ENCODE results near the gene LRRC18. TPM values are rescaled to one million over a fixed set of nuclear protein-coding genes. Genes with fewer than 3 reads are reported as not detected.

Gene LRRC18
- total RNA-seq, 4 donors from 2014 or later: not detected

- 96% methylated on average over 8 of the region's 10 CpGs; no CpG with 5 or more reads in 1 of the 2 donors for WGBS, 2 donors (ENCODE audit: low coverage in 1 of 2)
- no peak overlapping the region for H3K27ac ChIP-seq
- H3K9me3 ChIP-seq: peaks cover 0 to 5% (median 0%) of the 10 kb centered on the region in 3 donors
- H3K4me1 ChIP-seq: peaks cover 0 to 16% (median 0%) of the 10 kb centered on the region in 3 donors
- no peak overlapping the region for H3K4me3 ChIP-seq
- ATAC-seq: no peak
- H3K36me3 ChIP-seq: no peaks in the 10 kb centered on the region
- H3K27me3 ChIP-seq: no peaks in the 10 kb centered on the region
- no peak for TF ChIP-seq CTCF (IDR thresholded peaks at IDR 0.05)
- no peak for TF ChIP-seq POLR2AphosphoS5 (IDR thresholded peaks at IDR 0.05)
- TF ChIP-seq EP300 (IDR thresholded peaks at IDR 0.05): no peak
- no peak for TF ChIP-seq POLR2A (IDR thresholded peaks at IDR 0.05)
Observed at GRCh38 chr10:48897441-48897790, 42.2 kb downstream of the LRRC18 start.

GRCh38 chr10:48896756-48897440 is 42.7 kb downstream of the LRRC18 start:
- Histone ChIP-seq H3K9me3 (peaks cover 0 to 5% (median 0%) of the 10 kb centered on the region in 3 donors), H3K27ac (peak overlapping the region in 1 of 4 donors; percentile 7)
- peak; percentile 13 for ATAC-seq

GRCh38 chr10:48895803-48896195 is 43.8 kb downstream of the LRRC18 start:
- 17 to 26% methylated on average over 1 to 2 of the region's 3 CpGs for WGBS, 2 donors (ENCODE audit: low coverage in 1 of 2)
- peaks cover 0 to 16% (median 0%) of the 10 kb centered on the region in 3 donors for H3K4me1 ChIP-seq
- ATAC-seq: no peak
- no peaks in the 10 kb centered on the region for H3K9me3 ChIP-seq
- no peaks in the 10 kb centered on the region for H3K27me3 ChIP-seq
- peak overlapping the region in 1 of 4 donors; percentile 7 for H3K27ac ChIP-seq
- TF ChIP-seq CTCF (IDR thresholded peaks at IDR 0.05): no peak
- no peak for TF ChIP-seq EP300 (IDR thresholded peaks at IDR 0.05)
- no peak for TF ChIP-seq POLR2A (IDR thresholded peaks at IDR 0.05)
- no peak for TF ChIP-seq POLR2AphosphoS5 (IDR thresholded peaks at IDR 0.05)
- H3K4me3 ChIP-seq: no peak overlapping the region
- no peaks in the 10 kb centered on the region for H3K36me3 ChIP-seq

More at GRCh38 chr10:48896756-48897440, 42.7 kb downstream of the LRRC18 start:
- 88 to 93% methylated on average over 6 to 7 of the region's 13 CpGs for WGBS, 2 donors (ENCODE audit: low coverage in 1 of 2)
- no peaks in the 10 kb centered on the region for H3K36me3 ChIP-seq
- H3K27me3 ChIP-seq: no peaks in the 10 kb centered on the region
- TF ChIP-seq CTCF (IDR thresholded peaks at IDR 0.05): no peak
- no peak for TF ChIP-seq POLR2A (IDR thresholded peaks at IDR 0.05)
- TF ChIP-seq POLR2AphosphoS5 (IDR thresholded peaks at IDR 0.05): no peak
- no peak for TF ChIP-seq EP300 (IDR thresholded peaks at IDR 0.05)
- peaks cover 0 to 16% (median 0%) of the 10 kb centered on the region in 3 donors for H3K4me1 ChIP-seq
- H3K4me3 ChIP-seq: no peak overlapping the region

- H3K27me3 ChIP-seq: no peaks in the 10 kb centered on the region
- no peak overlapping the region for H3K4me3 ChIP-seq
- H3K9me3 ChIP-seq: no peaks in the 10 kb centered on the region
- TF ChIP-seq POLR2AphosphoS5 (IDR thresholded peaks at IDR 0.05) (no peak), EP300 (IDR thresholded peaks at IDR 0.05) (no peak), CTCF (IDR thresholded peaks at IDR 0.05) (no peak), POLR2A (IDR thresholded peaks at IDR 0.05) (no peak)
- H3K27ac ChIP-seq: peak overlapping the region in 2 of 4 donors; percentile 11 to 41
- H3K4me1 ChIP-seq: peaks cover 0 to 16% (median 0%) of the 10 kb centered on the region in 3 donors
- WGBS, 2 donors (ENCODE audit: low coverage in 1 of 2): 46 to 50% methylated on average over 1 to 2 of the region's 6 CpGs
- H3K36me3 ChIP-seq: no peaks in the 10 kb centered on the region
- no peak for ATAC-seq
Observed at GRCh38 chr10:48894911-48895802, 44.5 kb downstream of the LRRC18 start.

Data from gastroesophageal sphincter (tissue), 4 donors.